GM21423 (cell line): ENCODE results near the gene NPAS1.
"Not testable (repeated sequence)": the region's sequence is repeated elsewhere in the genome, so short reads cannot be mapped to it uniquely, and the experiment has no call there.

Experiments
- ATAC-seq: cut with Tn5 transposase; IDR thresholded peaks from one replicate; pipeline ENCODE4 v1.9.1; 2021; ENCODE audit warnings: mild to moderate bottlenecking, moderate library complexity; ENCODE audit not compliant: unreplicated experiment

NPAS1 gene

GRCh38 chr19:46988614-46989230, 30.9 kb upstream of the NPAS1 start:
- no peak for ATAC-seq

GRCh38 chr19:46990991-46991676, 28.5 kb upstream of the NPAS1 start:
- no peak for ATAC-seq

GRCh38 chr19:46992699-46993535, 26.7 kb upstream of the NPAS1 start:
- no peak for ATAC-seq

- no peak for ATAC-seq
These were observed 26.0 kb upstream of the NPAS1 start for GRCh38 chr19:46993622-46994021.

- ATAC-seq: no peak
These were observed 25.4 kb upstream of the NPAS1 start for GRCh38 chr19:46994141-46994686.

- ATAC-seq: no peak
These were observed 24.1 kb upstream of the NPAS1 start for GRCh38 chr19:46995492-46995891.

GRCh38 chr19:46998445-46999125, 21.1 kb upstream of the NPAS1 start:
- ATAC-seq: no peak

GRCh38 chr19:46999377-46999776, 20.3 kb upstream of the NPAS1 start:
- no peak for ATAC-seq

GRCh38 chr19:46999878-47000277, 19.8 kb upstream of the NPAS1 start:
- ATAC-seq: no peak

- ATAC-seq: no peak
These were observed 19.3 kb upstream of the NPAS1 start for GRCh38 chr19:47000373-47000772.

- ATAC-seq: no peak
These were observed 18.1 kb upstream of the NPAS1 start for GRCh38 chr19:47001584-47001983.

GRCh38 chr19:47002106-47002766, 17.4 kb upstream of the NPAS1 start:
- ATAC-seq: no peak

GRCh38 chr19:47002853-47003610, 16.6 kb upstream of the NPAS1 start:
- ATAC-seq: no peak

GRCh38 chr19:47003611-47004465, 15.8 kb upstream of the NPAS1 start:
- no peak for ATAC-seq

GRCh38 chr19:47005164-47005641, 14.4 kb upstream of the NPAS1 start:
- ATAC-seq: no peak

- ATAC-seq: no peak
These were observed 13.8 kb upstream of the NPAS1 start for GRCh38 chr19:47005873-47006272.

GRCh38 chr19:47006496-47006895, 13.1 kb upstream of the NPAS1 start:
- ATAC-seq: no peak

GRCh38 chr19:47010549-47010948, 9.1 kb upstream of the NPAS1 start:
- ATAC-seq: not testable (repeated sequence)

GRCh38 chr19:47012617-47013016, 7.0 kb upstream of the NPAS1 start:
- no peak for ATAC-seq
